GM12892 (cell line): ENCODE data around the gene TERB1.

Experiments used
- POLR2A ChIP-seq: IDR thresholded peaks from 2 replicates; pipeline ENCODE4 v1.6.1; 2011; ENCODE audit warnings: low read depth, low read length, control low read depth
- POLR2AphosphoS5 ChIP-seq: IDR thresholded peaks from 2 replicates; pipeline ENCODE4 v1.6.1; 2011; ENCODE audit warnings: low read depth, low read length, control low read depth
- TAF1 ChIP-seq: IDR thresholded peaks from 2 replicates; pipeline ENCODE4 v1.6.1; 2011; ENCODE audit warnings: low read depth, mild to moderate bottlenecking, control low read depth, low read length, borderline replicate concordance

DNA sequence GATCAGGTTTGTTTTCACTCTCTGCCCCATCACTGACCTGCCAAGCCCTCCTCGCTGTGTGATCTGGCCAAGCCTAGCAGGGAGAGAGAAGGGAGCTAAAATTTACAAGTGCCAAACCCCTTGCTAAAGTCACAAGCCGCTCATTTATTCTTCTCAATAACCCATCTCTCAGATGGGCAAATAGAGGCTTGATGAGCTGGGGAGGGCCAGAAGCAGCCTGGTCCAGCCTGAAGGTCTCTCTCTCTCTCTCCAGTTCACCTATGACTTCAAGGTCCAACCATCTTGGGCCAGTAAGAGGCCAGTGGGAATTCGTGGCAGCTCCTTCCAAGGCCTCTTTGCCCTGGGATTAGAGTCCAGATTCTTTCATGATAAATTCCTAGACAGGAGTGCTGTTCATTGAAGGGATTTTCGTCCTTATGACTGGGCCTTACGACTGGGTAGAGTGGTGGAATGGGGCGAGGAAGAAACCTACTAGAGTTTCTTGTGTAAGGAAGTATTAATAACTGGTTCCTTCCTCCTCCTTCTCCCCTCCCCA is 46.2 kb upstream of the TERB1 start:
- TF ChIP-seq POLR2AphosphoS5: no peak
- TF ChIP-seq POLR2A: no peak
- TF ChIP-seq TAF1: no peak
